ENCODE results near the gene IQCB1. TPM values are rescaled to one million over a fixed set of nuclear protein-coding genes. Genes with fewer than 3 reads are reported as not detected.

Gene IQCB1
- total RNA-seq, 1 donor from 2014 or later = 17.1 TPM

DNA sequence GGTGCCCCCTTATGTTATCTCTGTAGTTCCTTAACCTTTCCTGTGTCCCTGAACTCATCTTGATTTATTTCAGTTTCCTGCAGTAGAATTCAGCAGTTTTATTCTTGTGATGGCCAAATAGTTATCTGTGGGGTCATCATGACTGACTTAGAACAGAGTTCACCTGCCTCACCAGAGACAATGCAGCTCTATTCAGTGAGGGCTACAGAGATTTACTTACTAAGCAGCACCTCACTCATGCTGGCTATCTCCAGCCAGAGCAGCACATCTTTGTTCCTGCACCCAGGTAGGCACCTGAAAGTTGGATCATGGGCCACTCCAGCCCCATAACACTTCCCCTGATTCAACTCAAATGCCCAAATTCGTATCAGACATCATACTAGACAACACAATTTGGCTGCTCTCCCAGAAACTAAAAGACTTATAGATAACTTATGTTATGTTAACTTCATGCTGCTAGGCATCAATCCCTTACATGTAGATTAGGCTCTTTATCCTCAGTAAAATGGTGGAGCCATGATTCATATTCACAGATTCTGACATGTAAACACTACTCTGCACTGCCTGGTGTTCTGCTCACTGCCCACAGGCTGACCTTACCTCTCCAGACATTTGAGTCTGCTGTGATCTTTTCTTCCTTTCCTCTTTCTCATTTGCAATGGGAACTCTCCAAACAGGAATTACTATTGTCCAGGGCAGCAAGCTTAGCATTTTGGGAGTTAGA is 76.0 kb downstream of the IQCB1 start:
- no peak overlapping the region for H3K4me3 Mint-ChIP-seq (ENCODE audit: unreplicated experiment)
- peaks cover 40% of the 10 kb centered on the region for H3K27me3 Mint-ChIP-seq (ENCODE audit: unreplicated experiment)
- H3K4me1 Mint-ChIP-seq (ENCODE audit: unreplicated experiment) = no peaks in the 10 kb centered on the region
- no peak for TF ChIP-seq CTCF (IDR thresholded peaks at IDR 0.05)
- no peaks in the 10 kb centered on the region for H3K9me3 Mint-ChIP-seq (ENCODE audit: unreplicated experiment)
- DNase-seq (ENCODE audit: extremely low spot score, unreplicated experiment) = no peak
- H3K36me3 Mint-ChIP-seq (ENCODE audit: unreplicated experiment) = no peaks in the 10 kb centered on the region
- H3K27ac Mint-ChIP-seq (ENCODE audit: unreplicated experiment) = no peak overlapping the region

DNA sequence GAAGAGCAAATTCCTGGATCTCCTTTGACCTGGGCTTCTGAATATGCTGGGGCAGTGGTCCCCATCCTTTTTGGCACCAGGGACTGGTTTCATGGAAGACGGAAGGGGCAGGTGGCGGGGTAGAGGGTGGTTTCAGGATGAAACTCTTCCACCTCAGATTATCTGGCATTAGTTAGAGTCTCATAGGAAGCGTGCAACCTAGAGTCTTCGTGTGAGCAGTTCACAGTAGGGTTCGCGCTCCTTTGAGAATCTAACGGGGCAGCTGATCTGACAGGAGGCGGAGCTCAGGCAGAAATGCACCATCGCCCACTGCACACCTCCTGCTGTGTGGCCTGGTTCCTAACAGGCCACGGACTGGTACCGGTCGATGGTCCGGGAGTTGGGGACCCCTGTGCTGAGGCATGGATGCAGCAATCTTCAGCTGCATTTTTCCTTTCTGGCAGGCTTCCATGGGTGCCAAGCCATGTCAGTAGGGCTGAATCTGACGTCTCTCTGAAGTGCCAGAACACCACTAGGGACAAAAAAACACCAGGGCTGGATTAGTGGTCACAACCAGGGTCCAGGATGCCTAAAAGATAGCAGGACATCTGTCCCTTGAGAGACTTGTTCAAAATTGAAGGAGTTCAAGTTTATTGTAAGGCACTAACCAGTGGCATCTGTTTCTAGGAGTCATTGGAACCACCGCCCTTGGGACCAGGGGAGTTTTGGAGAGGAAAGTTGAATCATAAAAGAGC is 76.9 kb downstream of the IQCB1 start:
- DNase-seq (ENCODE audit: extremely low spot score, unreplicated experiment) = no peak
- H3K4me1 Mint-ChIP-seq (ENCODE audit: unreplicated experiment) = no peaks in the 10 kb centered on the region
- no peaks in the 10 kb centered on the region for H3K9me3 Mint-ChIP-seq (ENCODE audit: unreplicated experiment)
- no peak overlapping the region for H3K27ac Mint-ChIP-seq (ENCODE audit: unreplicated experiment)
- no peak overlapping the region for H3K4me3 Mint-ChIP-seq (ENCODE audit: unreplicated experiment)
- no peak for TF ChIP-seq CTCF (IDR thresholded peaks at IDR 0.05)
- H3K36me3 Mint-ChIP-seq (ENCODE audit: unreplicated experiment) = no peaks in the 10 kb centered on the region
- H3K27me3 Mint-ChIP-seq (ENCODE audit: unreplicated experiment) = peaks cover 44% of the 10 kb centered on the region

DNA sequence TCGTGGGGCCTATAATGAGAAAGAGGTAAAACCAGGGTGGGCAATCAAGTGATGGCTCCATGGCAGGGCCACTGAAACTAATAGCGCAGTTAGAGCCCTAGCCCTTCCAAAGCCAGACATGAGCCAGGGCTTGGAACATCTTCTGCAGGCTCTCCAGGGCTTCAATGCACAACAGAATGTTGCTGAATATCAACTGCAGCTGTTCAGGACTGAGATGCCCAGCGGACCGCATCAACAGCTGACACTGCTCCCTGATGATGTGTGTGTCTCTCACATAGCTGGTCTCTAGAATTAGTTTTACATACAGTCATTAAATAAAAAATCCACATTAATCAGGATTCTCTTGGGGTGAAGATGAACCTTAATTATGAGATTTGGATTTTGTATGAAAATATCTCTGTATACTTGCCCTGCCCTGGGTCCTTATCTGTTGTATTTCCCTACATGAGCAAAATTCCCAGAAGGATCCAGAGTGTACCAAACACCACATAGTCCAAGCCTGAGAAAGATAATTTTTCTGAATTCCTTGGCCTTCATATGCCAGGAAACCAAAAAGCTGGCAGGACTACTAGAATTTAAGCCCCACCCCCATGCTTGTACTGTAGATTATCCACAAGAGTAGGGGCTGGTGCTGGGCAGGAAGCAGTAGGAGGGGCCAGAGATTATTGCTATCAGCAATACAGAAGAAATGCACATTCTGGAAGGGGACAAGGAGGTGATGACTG is 77.6 kb downstream of the IQCB1 start:
- Mint-ChIP-seq H3K9me3 (ENCODE audit: unreplicated experiment) (no peaks in the 10 kb centered on the region), H3K4me1 (ENCODE audit: unreplicated experiment) (no peaks in the 10 kb centered on the region), H3K36me3 (ENCODE audit: unreplicated experiment) (no peaks in the 10 kb centered on the region), H3K27ac (ENCODE audit: unreplicated experiment) (no peak overlapping the region), H3K27me3 (ENCODE audit: unreplicated experiment) (peaks cover 46% of the 10 kb centered on the region), H3K4me3 (ENCODE audit: unreplicated experiment) (no peak overlapping the region)
- no peak for TF ChIP-seq CTCF (IDR thresholded peaks at IDR 0.05)
- no peak for DNase-seq (ENCODE audit: extremely low spot score, unreplicated experiment)

DNA sequence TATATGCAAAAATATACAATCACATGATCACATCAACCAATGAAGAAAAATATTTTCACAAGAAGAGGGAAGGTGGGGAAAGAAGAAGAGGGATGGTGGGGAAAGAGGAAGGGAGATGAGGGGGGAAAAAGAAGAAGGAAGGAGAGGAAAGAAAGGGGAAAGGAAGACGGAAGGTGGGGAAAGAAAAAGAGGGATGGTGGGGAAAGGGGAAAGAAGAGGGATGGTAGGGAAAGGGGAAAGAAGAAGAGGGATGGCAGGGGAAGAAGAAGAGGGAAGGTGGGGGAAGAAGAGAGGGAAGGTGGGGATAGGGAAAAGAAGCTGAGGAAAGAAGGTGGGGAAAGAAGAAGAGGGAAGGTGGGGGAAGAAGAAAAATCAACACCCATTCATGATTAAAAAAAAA is 82.1 kb downstream of the IQCB1 start:
- TF ChIP-seq CTCF (IDR thresholded peaks at IDR 0.05) = no peak
- Mint-ChIP-seq H3K36me3 (ENCODE audit: unreplicated experiment) (no peaks in the 10 kb centered on the region), H3K9me3 (ENCODE audit: unreplicated experiment) (no peaks in the 10 kb centered on the region), H3K27me3 (ENCODE audit: unreplicated experiment) (peaks cover 35% of the 10 kb centered on the region), H3K4me3 (ENCODE audit: unreplicated experiment) (no peak overlapping the region), H3K27ac (ENCODE audit: unreplicated experiment) (no peak overlapping the region), H3K4me1 (ENCODE audit: unreplicated experiment) (peaks cover 7% of the 10 kb centered on the region)
- DNase-seq (ENCODE audit: extremely low spot score, unreplicated experiment) = no peak

- TF ChIP-seq CTCF (IDR thresholded peaks at IDR 0.05) = no peak
These were observed 82.6 kb downstream of the IQCB1 start for GRCh38 chr3:121752261-121752660.

More at GRCh38 chr3:121752261-121752660, 82.6 kb downstream of the IQCB1 start:
- Mint-ChIP-seq H3K4me1 (ENCODE audit: unreplicated experiment) (peaks cover 7% of the 10 kb centered on the region), H3K27me3 (ENCODE audit: unreplicated experiment) (peaks cover 35% of the 10 kb centered on the region), H3K9me3 (ENCODE audit: unreplicated experiment) (no peaks in the 10 kb centered on the region), H3K27ac (ENCODE audit: unreplicated experiment) (no peak overlapping the region), H3K36me3 (ENCODE audit: unreplicated experiment) (no peaks in the 10 kb centered on the region), H3K4me3 (ENCODE audit: unreplicated experiment) (no peak overlapping the region)
- DNase-seq (ENCODE audit: extremely low spot score, unreplicated experiment) = no peak
